SK-N-MC (cell line): ENCODE data around the gene ZNF45.
A peak's percentile ranks its signal among the peaks of the same experiment; 100 is the strongest.

ENCODE experiments used
- DNase-seq: peaks from one replicate; pipeline ENCODE4 v3.0.0-alpha.2; 2011; ENCODE audit warnings: low read depth, low spot score
- H3K27ac ChIP-seq: fragments of 200-600 bp; sonication (generic); 2 replicates; pipeline ENCODE4 v1.5.1; 2016; ENCODE audit warnings: mixed run types
- H3K36me3 ChIP-seq: fragments of 200-600 bp; sonication (generic); 2 replicates; pipeline ENCODE4 v1.6.1; 2017; ENCODE audit warnings: antibody characterized with exemption, low read length, mixed read lengths; ENCODE audit not compliant: insufficient read depth
- H3K4me3 ChIP-seq: fragments of 200-600 bp; sonication (generic); 2 replicates; pipeline ENCODE4 v1.5.1; 2016
- H3K9ac ChIP-seq: fragments of 200-600 bp; sonication (generic); 2 replicates; pipeline ENCODE4 v1.8.0; 2017; ENCODE audit warnings: mixed run types, mixed read lengths; ENCODE audit not compliant: insufficient read length
- H3K9me3 ChIP-seq: fragments of 200-600 bp; sonication (generic); 2 replicates; pipeline ENCODE4 v1.6.1; 2017; ENCODE audit warnings: low read depth, mild to moderate bottlenecking, antibody characterized with exemption, low read length, moderate library complexity, mixed read lengths
- EZH2 ChIP-seq: fragments of 200-600 bp; sonication (generic); IDR thresholded peaks from one replicate; pipeline ENCODE4 v1.6.1; 2017; ENCODE audit warnings: antibody characterized with exemption
- FOXP2 ChIP-seq: optimal IDR thresholded peaks from 2 replicates; pipeline ENCODE3; 2011; ENCODE audit warnings: mild to moderate bottlenecking, moderate library complexity; ENCODE audit not compliant: insufficient read depth; ENCODE audit errors: extremely low read length, control extremely low read depth
- POLR2AphosphoS5 ChIP-seq: IDR thresholded peaks from 2 replicates; pipeline ENCODE4 v1.6.1; 2012; ENCODE audit warnings: mild to moderate bottlenecking, low read depth, low read length, borderline replicate concordance

The ZNF45 gene

GRCh38 chr19:43934985-43935708 lies at the start of gene ZNF45:
Gene ZNF45, minus strand, starts transcription at chr19:43935282. Its CDS starts 13,097 bp downstream, at chr19:43922185.
- peak within 1 kb of the TSS; percentile 97 for H3K4me3 ChIP-seq
- H3K9me3 ChIP-seq: peaks cover 2% of the 10 kb centered on the region; the same call in 1 of the 2 replicates
- peaks cover 31% of the 10 kb centered on the region for H3K36me3 ChIP-seq
- H3K9ac ChIP-seq: peak within 1 kb of the TSS; percentile 95
- peak; percentile 52 for DNase-seq
- peak within 1 kb of the TSS; percentile 42; the same call in 1 of the 2 replicates for H3K27ac ChIP-seq
- TF ChIP-seq FOXP2 (no peak), POLR2AphosphoS5 (peak; percentile 88)

DNA sequence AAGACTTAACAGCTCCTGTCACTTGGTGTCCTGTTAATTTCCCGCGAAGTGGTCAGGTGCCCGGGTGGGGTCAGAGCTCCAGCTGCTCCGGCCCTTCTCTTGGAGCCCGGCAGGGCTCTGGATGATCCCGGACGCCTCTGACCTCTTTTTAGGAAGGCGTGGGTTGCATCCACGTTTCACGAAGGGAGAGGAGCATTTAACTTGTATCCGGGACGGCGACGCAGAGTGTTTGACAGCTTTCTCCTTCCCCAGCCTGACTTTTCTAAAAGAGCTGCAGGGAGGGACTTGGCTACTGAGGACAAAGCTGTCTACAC lies 49.6 kb upstream of the ZNF45 start:
- no peak for DNase-seq
- Histone ChIP-seq H3K27ac (no peak overlapping the region), H3K36me3 (peaks cover 14% of the 10 kb centered on the region), H3K9me3 (no peaks in the 10 kb centered on the region), H3K4me3 (peak overlapping the region; percentile 97), H3K9ac (peak overlapping the region; percentile 85)
- TF ChIP-seq POLR2AphosphoS5 (no peak), FOXP2 (no peak), EZH2 (no peak)

- Histone ChIP-seq H3K27ac (peak within 1 kb of the TSS; percentile 44; the same call in 1 of the 2 replicates), H3K4me3 (peak within 1 kb of the TSS; percentile 97), H3K9me3 (no peaks in the 10 kb centered on the region), H3K9ac (peak within 1 kb of the TSS; percentile 85), H3K36me3 (peaks cover 9% of the 10 kb centered on the region)
- peak; percentile 90 for DNase-seq
- TF ChIP-seq POLR2AphosphoS5 (peak; percentile 71), FOXP2 (no peak)
These were observed 49.0 kb upstream of the ZNF45 start, which contains the start of gene ZNF155 for GRCh38 chr19:43983912-43984686. Gene ZNF155, plus strand, starts transcription at chr19:43984188. Its CDS starts 4,356 bp downstream, at chr19:43988544.

DNA sequence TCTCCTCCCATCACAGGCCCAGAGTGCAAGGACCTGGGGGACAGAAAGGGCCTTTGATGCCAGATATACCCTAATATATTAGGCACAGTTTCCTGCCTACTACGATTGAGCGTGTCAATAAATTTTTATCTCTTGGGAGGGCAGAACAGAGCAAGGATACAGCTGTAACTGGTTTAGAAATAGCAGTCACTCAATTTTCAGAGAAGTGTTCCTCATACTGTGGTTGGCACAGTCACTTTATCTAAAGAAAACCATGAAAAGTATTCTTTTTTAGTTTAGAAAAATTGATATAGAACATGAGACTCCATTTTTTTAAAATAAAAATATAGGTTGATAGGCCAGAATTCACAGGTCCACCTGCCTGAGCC lies 48.4 kb upstream of the ZNF45 start:
- Histone ChIP-seq H3K27ac (no peak overlapping the region), H3K9ac (no peak overlapping the region), H3K4me3 (peak overlapping the region; percentile 97), H3K9me3 (no peaks in the 10 kb centered on the region), H3K36me3 (peaks cover 3% of the 10 kb centered on the region)
- DNase-seq: no peak
- TF ChIP-seq EZH2 (no peak), POLR2AphosphoS5 (no peak), FOXP2 (no peak)

DNA sequence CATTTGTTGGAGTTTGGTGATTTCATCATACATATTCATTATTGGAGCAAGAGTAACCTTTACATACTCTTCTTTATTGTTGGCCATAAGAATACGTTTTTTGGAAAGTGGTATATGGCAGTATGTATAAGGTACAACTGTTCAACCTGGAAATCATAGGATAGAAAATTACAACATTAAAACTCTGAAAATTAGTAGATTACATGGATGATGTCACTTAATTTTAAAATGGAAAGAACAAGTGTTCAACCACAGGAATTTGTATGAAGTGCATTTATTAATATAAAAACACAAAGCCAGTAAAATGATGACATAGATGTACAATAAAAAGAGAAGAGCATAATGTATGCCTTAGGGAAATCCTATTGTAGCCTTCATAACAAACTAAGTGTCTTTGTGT lies 41.6 kb upstream of the ZNF45 start:
- no peak for DNase-seq
- H3K36me3 ChIP-seq: no peaks in the 10 kb centered on the region
- no peak overlapping the region for H3K9ac ChIP-seq
- H3K27ac ChIP-seq: no peak overlapping the region
- TF ChIP-seq EZH2: no peak
- TF ChIP-seq POLR2AphosphoS5: no peak
- TF ChIP-seq FOXP2: no peak
- H3K9me3 ChIP-seq: 0 out of 2 replicates have a peak, but pooled peaks cover 6% of the 10 kb centered on the region
- no peak overlapping the region for H3K4me3 ChIP-seq

- H3K4me3 ChIP-seq: no peak overlapping the region
- peaks cover 41% of the 10 kb centered on the region for H3K9me3 ChIP-seq
- no peak for DNase-seq
- no peak overlapping the region for H3K27ac ChIP-seq
- no peak for TF ChIP-seq EZH2
- TF ChIP-seq POLR2AphosphoS5: no peak
- no peak overlapping the region for H3K9ac ChIP-seq
- H3K36me3 ChIP-seq: peaks cover 45% of the 10 kb centered on the region
These were observed 31.1 kb upstream of the ZNF45 start for GRCh38 chr19:43966079-43966694.

GRCh38 chr19:43960411-43960810 lies 25.3 kb upstream of the ZNF45 start:
- H3K27ac ChIP-seq: no peak overlapping the region
- TF ChIP-seq POLR2AphosphoS5: no peak
- no peak for TF ChIP-seq FOXP2
- TF ChIP-seq EZH2: no peak
- no peak for DNase-seq
- no peak overlapping the region for H3K4me3 ChIP-seq
- peaks cover 17% of the 10 kb centered on the region; the same call in 1 of the 2 replicates for H3K9me3 ChIP-seq
- H3K9ac ChIP-seq: no peak overlapping the region
- H3K36me3 ChIP-seq: peaks cover 19% of the 10 kb centered on the region

DNA sequence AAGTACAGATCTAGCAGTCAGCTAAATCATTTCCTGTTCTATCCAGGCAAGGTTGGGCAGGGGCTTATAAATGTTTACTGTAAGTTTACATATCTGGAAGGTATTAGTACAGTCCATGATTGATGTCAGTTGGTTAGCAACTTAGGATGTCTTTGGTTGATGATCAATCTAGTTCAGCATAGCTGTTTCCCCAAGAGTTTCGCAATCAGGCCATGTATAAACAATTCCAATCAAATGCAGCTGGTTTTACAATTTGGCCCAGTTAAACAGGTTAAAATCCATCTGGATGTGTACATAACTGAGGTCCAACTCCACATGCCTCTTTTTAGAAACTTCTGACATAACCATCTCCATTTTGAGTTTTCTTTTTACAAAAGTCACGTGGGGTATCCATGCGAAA lies 22.8 kb upstream of the ZNF45 start:
- DNase-seq: no peak
- H3K36me3 ChIP-seq: no peaks in the 10 kb centered on the region
- H3K9ac ChIP-seq: no peak overlapping the region
- H3K27ac ChIP-seq: no peak overlapping the region
- no peak overlapping the region for H3K4me3 ChIP-seq
- TF ChIP-seq FOXP2 (no peak), EZH2 (no peak), POLR2AphosphoS5 (no peak)
- H3K9me3 ChIP-seq: peaks cover 3% of the 10 kb centered on the region; the same call in 1 of the 2 replicates
